ENCODE measurements around the gene SLC7A11.

SLC7A11 gene

GRCh38 chr4:138200236-138200590 is 41.9 kb downstream of the SLC7A11 start:
- no peak for ATAC-seq
- TF ChIP-seq TSHZ2 (CRISPR knock-in tag; IDR thresholded peaks at IDR 0.05) = no peak
- TF ChIP-seq CSDC2 (CRISPR knock-in tag; IDR thresholded peaks at IDR 0.05) = no peak
- no peak for TF ChIP-seq TCF4 (CRISPR knock-in tag; IDR thresholded peaks at IDR 0.05; ENCODE audit: borderline replicate concordance)
- TF ChIP-seq ESRRG (CRISPR knock-in tag; IDR thresholded peaks at IDR 0.05) = no peak
- no peak for TF ChIP-seq BACH2 (CRISPR knock-in tag; IDR thresholded peaks at IDR 0.05; ENCODE audit: borderline replicate concordance)
- no peak for TF ChIP-seq GLIS3 (CRISPR knock-in tag; IDR thresholded peaks at IDR 0.05)

- TF ChIP-seq ZNF70 (CRISPR knock-in tag; IDR thresholded peaks at IDR 0.05) (no peak), OSR1 (CRISPR knock-in tag; IDR thresholded peaks at IDR 0.05) (no peak), BACH2 (CRISPR knock-in tag; IDR thresholded peaks at IDR 0.05; ENCODE audit: borderline replicate concordance) (no peak), GLIS3 (CRISPR knock-in tag; IDR thresholded peaks at IDR 0.05) (no peak), ISL1 (CRISPR knock-in tag; IDR thresholded peaks at IDR 0.05) (no peak), ZC3H10 (CRISPR knock-in tag; IDR thresholded peaks at IDR 0.05) (no peak)
- ATAC-seq = no peak
Measured at GRCh38 chr4:138199568-138200235, 42.4 kb downstream of the SLC7A11 start.

- ATAC-seq = no peak
- TF ChIP-seq PPARA (CRISPR knock-in tag; IDR thresholded peaks at IDR 0.05; ENCODE audit: borderline replicate concordance) (no peak), PATZ1 (CRISPR knock-in tag; IDR thresholded peaks at IDR 0.05; ENCODE audit: borderline replicate concordance) (no peak), TSHZ2 (CRISPR knock-in tag; IDR thresholded peaks at IDR 0.05) (no peak), RARB (CRISPR knock-in tag; IDR thresholded peaks at IDR 0.05) (no peak), ZFP3 (CRISPR knock-in tag; IDR thresholded peaks at IDR 0.05) (no peak), ESRRG (CRISPR knock-in tag; IDR thresholded peaks at IDR 0.05) (no peak)
Measured at GRCh38 chr4:138196153-138196552, 46.0 kb downstream of the SLC7A11 start.

GRCh38 chr4:138193963-138194362 is 48.2 kb downstream of the SLC7A11 start:
- TF ChIP-seq TSHZ2 (CRISPR knock-in tag; IDR thresholded peaks at IDR 0.05) = no peak
- no peak for TF ChIP-seq PPARA (CRISPR knock-in tag; IDR thresholded peaks at IDR 0.05; ENCODE audit: borderline replicate concordance)
- no peak for TF ChIP-seq ZFP30 (CRISPR knock-in tag; IDR thresholded peaks at IDR 0.05)
- no peak for TF ChIP-seq CREB5 (CRISPR knock-in tag; IDR thresholded peaks at IDR 0.05; ENCODE audit: low read depth)
- TF ChIP-seq ZC3H10 (CRISPR knock-in tag; IDR thresholded peaks at IDR 0.05) = no peak
- no peak for TF ChIP-seq RARB (CRISPR knock-in tag; IDR thresholded peaks at IDR 0.05)
- TF ChIP-seq CSDC2 (CRISPR knock-in tag; IDR thresholded peaks at IDR 0.05) = no peak
- TF ChIP-seq ZFP3 (CRISPR knock-in tag; IDR thresholded peaks at IDR 0.05) = no peak
- TF ChIP-seq ISL1 (CRISPR knock-in tag; IDR thresholded peaks at IDR 0.05) = no peak
- TF ChIP-seq ARNTL (CRISPR knock-in tag; IDR thresholded peaks at IDR 0.05; ENCODE audit: borderline replicate concordance, low read depth) = no peak
- TF ChIP-seq ZNF565 (CRISPR knock-in tag; conservative IDR thresholded peaks at IDR 0.05; ENCODE audit: low read depth) = no peak
- no peak for TF ChIP-seq OSR1 (CRISPR knock-in tag; IDR thresholded peaks at IDR 0.05)
- TF ChIP-seq SNAI2 (CRISPR knock-in tag; IDR thresholded peaks at IDR 0.05) = no peak
- TF ChIP-seq TCF4 (CRISPR knock-in tag; IDR thresholded peaks at IDR 0.05; ENCODE audit: borderline replicate concordance) = no peak
- ATAC-seq = no peak
